SK-N-DZ (cell line): ENCODE results near the gene WBP4. TPM values are rescaled to one million over a fixed set of nuclear protein-coding genes. Genes with fewer than 3 reads are reported as not detected.
"Not testable (repeated sequence)": the region's sequence is repeated elsewhere in the genome, so short reads cannot be mapped to it uniquely, and the experiment has no call there.

ENCODE experiments used
- DNase-seq: peaks from one replicate; pipeline ENCODE4 v3.0.0-alpha.2; 2015; ENCODE audit warnings: low spot score
- polyA plus RNA-seq, 2 experiments: library from polyadenylated mRNA; depleted of rRNA; stranded (reverse); fragments of >200 nt; gene quantifications; 2 replicates each; pipeline ENCODE4 v1.2.3, GENCODE V29; 2014

The WBP4 gene
- 8.4 and 9.4 TPM in 2 replicates for polyA plus RNA-seq (2014; cell fraction: cytosol; rRNA removed)
- 12.1 and 13.9 TPM in 2 replicates for polyA plus RNA-seq (2014; cell fraction: nucleus; rRNA removed)

GRCh38 chr13:41061075-41061913, at the start of gene WBP4:
TSS of gene WBP4 (plus strand) at chr13:41061509. CDS start at chr13:41061674, 165 bp downstream.
- peak; percentile 96 for DNase-seq

GRCh38 chr13:41012536-41012935, 48.8 kb upstream of the WBP4 start:
- DNase-seq: no peak

GRCh38 chr13:41013835-41014234, 47.5 kb upstream of the WBP4 start:
- DNase-seq: no peak

GRCh38 chr13:41015920-41016319, 45.4 kb upstream of the WBP4 start:
- no peak for DNase-seq

GRCh38 chr13:41017159-41017558, 44.1 kb upstream of the WBP4 start:
- no peak for DNase-seq

GRCh38 chr13:41017817-41018601, 43.3 kb upstream of the WBP4 start:
- DNase-seq: no peak

GRCh38 chr13:41018602-41018948, 42.7 kb upstream of the WBP4 start:
- DNase-seq: no peak

GRCh38 chr13:41019011-41019487, 42.3 kb upstream of the WBP4 start, which contains the start of gene ELF1:
TSS of gene ELF1 (minus strand) at chr13:41019316. CDS start at chr13:40982054, 37,262 bp downstream.
- no peak for DNase-seq

GRCh38 chr13:41019578-41020347, 41.5 kb upstream of the WBP4 start:
- no peak for DNase-seq

GRCh38 chr13:41025518-41025917, 35.8 kb upstream of the WBP4 start:
- DNase-seq: no peak

- DNase-seq: no peak
Observed at GRCh38 chr13:41026788-41027187, 34.5 kb upstream of the WBP4 start.

- DNase-seq: no peak
Observed at GRCh38 chr13:41028051-41028450, 33.3 kb upstream of the WBP4 start.

- DNase-seq: no peak
Observed at GRCh38 chr13:41029629-41030028, 31.7 kb upstream of the WBP4 start.

GRCh38 chr13:41032691-41033376, 28.5 kb upstream of the WBP4 start:
- no peak for DNase-seq

GRCh38 chr13:41034382-41034781, 26.9 kb upstream of the WBP4 start:
- DNase-seq: no peak

GRCh38 chr13:41034881-41035280, 26.4 kb upstream of the WBP4 start:
- DNase-seq: no peak

GRCh38 chr13:41036557-41036956, 24.8 kb upstream of the WBP4 start:
- not testable (repeated sequence) for DNase-seq

GRCh38 chr13:41039746-41040145, 21.6 kb upstream of the WBP4 start:
- DNase-seq: no peak

GRCh38 chr13:41040584-41041334, 20.6 kb upstream of the WBP4 start:
- no peak for DNase-seq

GRCh38 chr13:41042419-41042818, 18.9 kb upstream of the WBP4 start:
- DNase-seq: not testable (repeated sequence)
